Stimulated activated CD8-positive, alpha-beta memory T cell treated with anti-CD3 and anti-CD28 coated beads, Interleukin-7, amount 100 ng/mL, for 48 hours (primary cell): ENCODE results near the gene SMAD3.
A peak's percentile ranks its signal among the peaks of the same experiment; 100 is the strongest.
"Not testable (repeated sequence)": the region's sequence is repeated elsewhere in the genome, so short reads cannot be mapped to it uniquely, and the experiment has no call there.

ENCODE experiments used
- DNase-seq, 2 donors: peaks; one replicate each; pipeline ENCODE4 v3.0.0-alpha.2; 2020; ENCODE audit warnings: low read depth in 1 of 2; ENCODE audit errors: extremely low read depth in 1 of 2

Gene SMAD3

DNA sequence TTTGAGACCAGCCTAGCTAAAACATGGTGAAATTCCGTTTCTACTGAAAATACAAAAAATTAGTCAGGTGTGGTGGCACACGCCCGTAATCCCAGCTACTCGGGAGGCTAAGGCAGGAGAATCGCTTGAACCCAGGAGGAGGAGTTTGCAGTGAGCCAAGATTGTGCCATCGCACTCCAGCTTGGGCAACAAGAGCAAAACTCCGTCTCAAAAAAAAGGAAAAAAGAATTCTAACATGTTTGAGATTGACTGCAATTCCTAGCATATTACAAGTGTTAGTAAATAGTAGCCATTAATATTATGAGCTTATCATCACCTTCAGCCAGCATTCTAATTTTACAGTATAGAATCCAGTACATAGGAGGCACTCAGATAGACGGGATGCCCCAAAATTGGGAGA is 57.9 kb downstream of the SMAD3 start:
- not testable (repeated sequence) for DNase-seq

DNA sequence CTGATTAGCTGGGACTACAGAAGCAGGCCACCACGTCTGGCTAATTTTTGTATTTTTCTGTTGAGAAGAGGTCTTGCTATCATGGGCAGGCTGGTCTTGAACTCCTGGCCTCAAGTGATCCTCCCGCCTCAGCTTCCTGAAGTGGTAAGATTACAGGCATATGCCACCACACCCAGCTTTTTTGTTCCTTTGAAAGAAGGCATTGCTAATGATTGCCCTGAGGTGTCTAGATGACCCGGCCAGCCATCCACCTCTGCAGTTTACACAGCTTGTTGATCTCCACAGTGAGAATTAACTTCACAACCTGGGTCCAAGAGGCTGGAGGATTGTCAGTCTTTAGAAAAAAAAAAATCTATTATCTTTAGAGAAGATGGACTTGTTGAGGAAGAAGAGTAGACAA is 58.7 kb downstream of the SMAD3 start:
- no peak for DNase-seq

DNA sequence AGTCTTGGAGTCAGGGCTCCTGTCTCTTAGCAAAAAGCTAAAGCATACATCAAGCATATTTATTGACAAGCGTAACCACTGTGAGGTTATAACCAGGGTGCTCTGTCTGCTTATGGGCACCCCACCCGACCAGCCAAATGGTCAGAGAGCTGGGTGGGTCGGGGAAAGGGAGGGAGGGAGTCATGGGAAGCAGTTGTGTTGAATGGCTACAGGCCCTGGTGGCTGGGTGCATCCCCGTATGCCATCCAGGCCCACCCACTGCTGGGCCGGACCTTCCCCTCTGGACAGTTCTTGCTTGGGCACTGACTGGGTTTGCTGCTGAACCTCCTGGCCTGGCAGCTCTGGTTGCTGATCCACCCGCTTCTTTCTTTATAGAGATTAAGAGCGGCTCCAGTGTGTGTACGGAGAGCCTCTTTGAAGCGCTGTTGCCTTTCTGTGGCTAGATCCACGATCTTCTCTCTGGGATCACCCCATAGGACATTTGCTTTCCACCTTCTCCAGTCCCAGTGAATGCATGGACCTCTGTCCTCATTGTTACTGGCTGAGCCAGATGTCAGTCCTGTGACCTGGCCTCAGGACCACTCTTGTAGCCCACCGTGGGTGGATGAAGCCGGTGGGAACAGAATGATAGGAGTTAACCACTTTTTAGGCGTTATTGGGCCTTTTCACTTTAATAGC is 59.6 kb downstream of the SMAD3 start:
- no peak for DNase-seq

DNA sequence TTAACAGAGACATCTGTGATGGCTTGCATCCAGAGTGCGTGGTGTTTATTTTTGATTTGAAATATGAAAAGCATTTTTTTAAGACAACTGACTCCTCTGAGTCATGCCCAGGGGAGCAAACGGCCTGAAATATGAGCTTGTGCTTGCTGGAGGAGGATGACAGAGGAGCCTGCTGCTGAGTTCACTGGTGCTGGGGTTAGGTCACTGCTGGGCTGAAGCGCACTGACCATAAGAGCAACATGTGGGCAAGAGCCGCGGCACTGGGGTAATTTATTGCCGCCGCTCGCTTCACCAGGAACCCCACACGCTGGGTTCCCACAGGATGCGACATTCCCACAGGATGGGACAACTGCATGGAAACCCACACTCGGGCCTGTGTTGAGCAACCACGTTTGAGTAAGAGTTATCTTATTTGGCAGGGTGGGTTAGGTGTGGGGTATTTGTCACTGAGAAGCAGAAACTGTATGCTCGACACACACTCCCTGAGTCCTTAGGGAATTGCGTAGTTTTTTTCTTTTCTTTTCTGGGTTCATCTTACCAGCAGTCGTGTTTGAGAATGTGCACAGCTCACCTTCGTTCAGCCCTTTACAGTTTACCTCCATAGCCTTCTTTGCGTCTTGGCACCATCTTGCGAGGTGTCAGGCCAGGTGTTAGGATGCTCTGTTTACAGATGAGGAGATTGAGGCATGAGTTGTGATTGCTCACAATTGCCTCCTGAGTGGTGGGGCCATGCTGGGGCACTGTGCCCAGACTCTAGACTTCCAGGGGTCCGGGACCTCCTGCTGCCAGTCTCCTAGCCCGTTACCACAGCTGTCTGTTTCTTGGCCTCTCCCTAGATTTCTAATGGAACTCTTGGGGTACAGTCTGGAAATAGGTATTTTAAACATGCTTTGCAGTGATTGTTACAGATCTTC is 60.4 kb downstream of the SMAD3 start:
- no peak for DNase-seq

DNA sequence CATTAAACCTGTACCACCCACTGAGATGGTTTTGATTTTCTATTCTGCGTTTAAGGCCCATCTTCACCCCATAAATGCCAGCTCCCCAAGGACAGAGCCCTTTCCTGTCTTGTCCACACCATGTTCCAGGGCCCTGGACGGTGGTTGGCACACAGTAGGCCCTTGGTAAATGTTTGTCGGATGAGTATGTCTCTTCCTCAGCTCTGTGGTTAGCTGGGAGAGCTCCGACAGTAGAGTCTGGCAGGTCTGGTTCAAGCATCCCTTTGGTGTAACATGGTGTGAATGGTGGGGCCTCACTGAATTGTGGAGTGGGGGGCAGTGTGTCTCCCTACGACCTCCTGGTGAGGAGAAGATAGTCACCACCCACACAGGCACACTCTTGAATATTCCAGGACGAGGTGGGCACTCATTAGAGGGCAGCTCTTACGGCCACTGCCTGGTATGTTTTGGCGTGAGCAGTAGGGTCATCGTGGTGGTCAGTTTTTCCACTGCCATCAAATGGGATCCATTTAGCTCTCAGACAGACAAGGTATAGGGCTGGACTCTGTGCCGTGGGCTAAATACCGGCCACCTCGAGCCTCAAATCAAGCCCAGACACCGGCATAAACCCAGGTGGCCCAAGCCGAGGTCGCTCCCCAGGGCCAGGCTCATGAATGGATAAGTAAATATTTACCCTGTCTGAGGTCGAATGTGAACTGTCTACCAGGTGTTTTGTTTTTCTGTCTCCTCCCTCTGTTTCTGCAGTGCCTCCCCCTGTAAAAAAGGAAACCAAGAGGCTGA is 61.3 kb downstream of the SMAD3 start:
- DNase-seq: no peak

DNA sequence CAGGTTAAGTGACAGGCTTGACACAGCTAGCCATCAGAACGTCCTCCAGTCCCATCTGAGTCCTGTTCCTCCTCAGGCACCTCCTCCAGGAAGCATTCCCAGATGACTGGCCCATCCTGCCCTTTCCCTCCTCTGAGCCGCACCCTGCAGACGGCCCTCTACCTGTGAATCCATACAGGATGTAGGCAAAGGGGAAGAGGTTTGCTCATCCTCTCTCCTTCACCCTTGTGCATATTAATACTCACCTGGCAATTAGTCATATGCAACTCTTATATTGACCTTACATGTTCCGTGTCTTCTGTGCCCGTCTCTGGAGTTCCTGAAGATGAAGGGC is 61.9 kb downstream of the SMAD3 start:
- no peak for DNase-seq

DNA sequence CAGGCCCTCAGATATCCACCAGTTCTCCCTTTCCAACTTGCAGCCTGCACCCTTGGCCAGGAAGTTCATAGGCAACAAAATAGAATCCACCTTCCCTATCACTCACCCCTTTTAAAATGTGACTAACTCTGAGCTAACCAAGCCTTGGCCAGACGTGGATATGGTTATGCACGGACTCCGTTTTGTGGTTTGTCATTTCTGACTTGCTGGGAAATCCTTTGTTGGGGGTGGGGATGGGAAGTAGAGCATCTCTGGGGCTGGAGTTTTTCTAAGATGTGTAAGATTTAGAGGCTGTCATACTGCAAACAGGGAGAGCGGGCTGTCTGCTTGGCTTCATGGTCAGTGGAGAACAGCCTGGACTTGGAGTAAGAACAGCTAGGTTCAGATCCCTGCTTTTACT is 62.6 kb downstream of the SMAD3 start:
- no peak for DNase-seq

DNA sequence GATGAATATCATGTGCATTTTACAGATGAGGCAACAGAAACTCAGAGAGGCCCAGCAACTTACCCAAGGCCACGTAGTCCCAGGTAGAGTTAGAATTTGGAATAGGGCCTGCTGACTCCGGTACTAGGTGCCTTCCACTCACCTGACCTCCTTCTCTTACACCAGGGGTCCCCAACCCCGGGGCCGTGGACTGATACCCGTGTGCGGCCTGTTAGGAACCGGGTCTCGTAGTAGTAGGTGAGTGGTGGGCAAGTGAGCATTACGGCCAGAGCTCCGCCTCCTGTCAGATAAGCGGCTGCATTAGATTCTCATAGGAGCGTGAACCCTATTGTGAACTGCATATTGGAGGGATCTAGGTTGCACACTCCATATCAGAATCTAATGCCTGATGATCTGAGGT is 64.8 kb downstream of the SMAD3 start:
- no peak for DNase-seq

DNA sequence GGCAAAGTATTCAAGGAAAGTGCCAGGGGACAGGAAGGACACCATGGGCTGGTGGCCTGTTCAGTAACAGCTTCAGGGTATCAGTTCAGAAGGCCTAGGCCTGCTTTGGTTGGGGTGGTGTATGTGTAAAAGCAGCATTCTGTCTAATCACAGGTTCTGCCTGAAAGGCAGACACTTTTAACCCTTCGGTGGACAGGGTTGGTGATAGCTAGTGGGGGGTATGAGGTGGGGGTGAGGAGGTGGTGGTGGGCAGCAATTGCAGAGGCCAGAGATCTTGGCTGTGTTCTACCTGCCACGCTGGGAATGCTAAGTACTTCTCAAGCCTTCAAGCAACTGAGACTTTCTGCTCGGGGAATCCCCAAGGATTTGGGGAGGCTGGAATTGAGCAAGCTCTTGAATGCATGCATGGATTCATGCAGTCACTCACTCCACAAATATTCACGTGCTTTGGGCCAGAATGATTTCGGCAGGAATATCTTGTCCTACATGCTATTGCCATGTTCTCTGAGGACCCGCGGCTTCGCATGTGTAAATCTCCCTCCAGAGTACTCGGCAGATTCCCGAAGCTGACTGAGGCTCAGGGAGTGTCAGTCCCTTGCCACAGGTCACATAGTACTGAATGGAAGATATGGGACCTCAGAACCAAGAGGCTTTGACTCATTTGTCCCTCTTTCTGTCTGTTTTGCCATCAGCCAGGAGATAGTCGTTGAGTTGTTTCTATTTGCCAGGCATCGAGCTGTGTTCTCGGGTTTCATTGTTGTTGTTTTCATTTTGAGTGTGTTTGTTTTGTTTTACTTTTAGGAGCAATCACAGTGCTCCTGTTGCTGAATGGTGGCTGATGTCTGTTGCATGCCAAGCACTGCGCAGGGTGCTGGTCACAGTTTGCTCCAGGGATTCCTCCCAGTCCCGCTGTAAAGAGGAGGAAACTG is 65.5 kb downstream of the SMAD3 start:
- DNase-seq: no peak

DNA sequence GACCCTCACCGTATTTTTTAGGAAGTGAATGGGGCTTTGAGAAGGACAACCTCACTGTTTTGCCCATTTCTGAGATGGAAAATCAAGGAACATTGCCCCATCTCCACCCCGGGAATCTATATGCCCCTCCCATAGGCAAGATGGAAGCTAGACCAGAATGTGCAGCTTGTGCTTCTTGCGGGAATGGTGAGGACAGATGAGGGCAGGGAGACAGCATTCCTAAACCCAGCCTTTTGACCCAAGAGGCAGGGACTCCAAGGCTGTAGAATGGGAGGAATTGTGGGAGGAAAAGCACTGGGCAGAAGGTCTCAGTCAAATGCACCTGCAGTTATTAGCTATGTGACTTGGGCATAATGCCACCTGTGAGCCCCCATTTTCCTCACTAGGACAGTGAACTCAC is 66.9 kb downstream of the SMAD3 start:
- DNase-seq: no peak

DNA sequence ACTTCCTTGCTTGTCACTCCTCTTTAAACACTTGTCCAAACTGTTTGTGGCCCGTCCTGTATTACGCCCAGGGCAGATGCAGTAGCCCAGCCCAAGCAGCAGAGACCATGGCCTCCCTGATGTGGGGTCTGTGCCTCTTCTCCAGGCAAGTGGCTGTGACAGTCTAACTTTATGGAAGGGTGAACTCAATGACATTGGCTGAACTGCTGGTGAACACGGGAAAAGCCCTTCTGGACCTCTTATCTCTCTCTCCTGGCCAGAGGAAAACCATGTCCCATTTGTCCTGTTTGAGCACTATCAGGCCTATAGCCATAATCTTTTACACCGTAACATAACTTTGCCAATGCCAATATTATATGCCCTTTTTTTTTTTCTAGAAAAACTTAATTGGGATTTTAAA is 67.6 kb downstream of the SMAD3 start:
- no peak for DNase-seq

DNA sequence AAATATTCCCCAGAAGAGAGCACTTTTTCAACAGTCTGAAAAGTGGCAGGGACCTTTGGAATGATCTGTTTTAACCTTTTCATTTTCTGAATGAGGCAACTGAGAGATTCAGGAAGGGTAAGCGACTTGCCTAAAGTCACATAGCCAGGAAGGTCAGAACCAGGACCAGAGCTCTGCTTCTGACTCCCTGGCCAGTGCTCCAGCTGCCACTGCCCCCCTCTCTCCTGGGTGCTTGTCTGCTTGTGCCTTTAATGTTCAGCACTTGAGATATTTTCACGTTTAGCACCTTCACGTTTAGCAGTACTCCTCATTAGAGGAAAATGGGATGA is 68.3 kb downstream of the SMAD3 start:
- DNase-seq: no peak

DNA sequence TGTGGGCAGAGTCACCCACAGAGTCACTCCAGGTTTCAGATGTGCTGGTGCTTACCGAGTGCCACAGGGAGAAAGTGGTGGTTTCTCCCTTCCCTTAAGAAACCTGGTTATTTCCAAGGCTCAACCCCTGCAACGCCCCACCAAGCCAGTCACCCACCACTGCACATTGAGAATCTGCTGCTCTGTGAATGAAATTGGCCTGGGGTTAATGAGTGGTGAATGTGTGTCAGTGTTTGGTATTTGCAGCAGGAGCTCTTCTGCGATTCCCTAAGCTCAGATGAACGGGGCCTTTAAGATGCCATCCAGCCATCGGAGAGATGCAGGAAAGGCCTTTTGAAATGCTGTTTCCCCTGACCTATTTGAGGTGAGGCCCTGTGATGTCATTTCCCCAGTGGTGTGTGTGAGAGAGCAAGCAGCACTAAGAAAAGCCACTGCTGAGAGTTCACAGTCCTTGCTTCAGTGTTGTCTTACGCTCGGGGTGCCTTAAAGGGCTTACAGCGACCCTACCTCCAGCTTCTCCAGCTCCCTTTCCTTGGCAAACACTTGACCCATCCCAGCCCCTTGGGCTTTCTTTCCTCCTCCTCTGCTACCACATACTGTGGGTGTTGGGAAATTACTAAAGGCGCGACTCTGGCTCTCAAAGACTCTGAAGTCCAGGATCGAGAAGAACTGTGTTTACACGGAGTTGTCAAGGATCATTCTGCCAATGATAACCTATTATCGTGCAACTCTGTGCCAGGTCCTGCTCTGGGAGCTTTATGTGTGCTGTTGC is 68.9 kb downstream of the SMAD3 start:
- DNase-seq: peak; percentile 26 to 53

DNA sequence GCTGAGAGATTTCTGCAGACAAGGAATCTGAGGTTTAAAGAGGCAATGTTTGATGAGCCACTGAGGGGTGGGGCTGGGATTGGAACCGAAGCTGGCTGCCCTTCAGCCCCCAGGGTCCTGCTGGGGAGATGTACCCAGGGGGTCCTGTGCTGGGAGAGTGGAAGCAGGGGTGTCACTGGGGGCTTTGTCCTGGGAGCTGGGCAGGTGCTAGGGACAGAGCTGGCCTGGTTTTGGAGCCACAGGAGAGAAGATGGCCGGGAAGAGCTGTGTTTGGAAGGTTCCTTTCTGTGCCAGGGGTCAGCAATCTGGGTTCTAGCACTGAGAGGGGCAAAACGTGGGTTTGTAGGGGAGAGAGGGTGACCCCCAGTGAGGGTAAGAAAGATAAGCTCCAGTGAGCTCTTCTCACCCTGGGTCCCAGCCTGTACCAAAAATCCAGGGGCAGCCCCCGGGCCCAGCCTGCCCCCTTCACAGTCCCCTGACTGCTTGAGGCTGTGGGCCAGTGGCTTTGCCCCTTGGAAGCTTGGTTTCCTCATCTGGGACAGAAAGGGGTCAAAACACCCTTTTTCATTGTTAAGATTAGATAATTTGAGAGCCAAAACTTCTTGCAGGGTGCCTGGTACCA is 69.6 kb downstream of the SMAD3 start:
- DNase-seq: no peak

DNA sequence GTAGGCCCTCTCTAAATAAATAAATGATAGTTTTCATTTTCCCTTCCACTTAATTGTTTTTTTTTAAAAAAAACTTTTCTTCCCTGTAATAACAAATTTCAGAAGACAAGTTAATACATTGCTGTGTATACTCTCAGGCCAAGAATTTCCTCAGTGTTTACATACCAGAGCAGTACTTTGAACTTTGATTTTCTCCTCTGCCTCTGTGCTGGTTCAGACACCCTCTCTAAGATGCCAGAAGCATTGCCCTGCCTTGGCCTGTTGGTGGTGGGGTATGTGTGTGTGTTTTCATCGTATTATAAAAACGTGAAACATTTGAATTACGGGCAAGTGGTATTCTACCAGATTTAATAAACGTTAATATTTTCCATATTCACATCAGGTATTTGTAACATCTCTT is 70.1 kb downstream of the SMAD3 start:
- no peak for DNase-seq

DNA sequence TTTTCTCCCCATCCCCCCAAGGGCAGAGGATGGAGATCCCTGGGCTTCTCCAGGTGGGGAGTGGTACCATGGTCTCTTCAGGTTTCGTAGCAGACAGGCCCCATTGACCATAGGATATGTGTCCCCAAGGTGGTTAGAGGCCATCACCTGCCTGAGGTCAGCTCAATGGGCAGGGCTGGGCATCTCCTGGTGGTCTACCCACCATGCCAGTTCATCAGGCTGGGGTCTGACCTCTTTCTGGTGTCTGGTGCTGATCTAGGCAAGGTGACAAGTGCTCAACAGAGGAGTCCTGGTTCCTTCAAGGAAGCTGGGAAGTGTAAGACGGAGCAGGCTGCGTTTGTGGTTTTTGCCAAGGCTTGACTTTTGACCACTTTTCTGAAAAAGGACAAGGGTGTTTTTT is 71.4 kb downstream of the SMAD3 start:
- no peak for DNase-seq

DNA sequence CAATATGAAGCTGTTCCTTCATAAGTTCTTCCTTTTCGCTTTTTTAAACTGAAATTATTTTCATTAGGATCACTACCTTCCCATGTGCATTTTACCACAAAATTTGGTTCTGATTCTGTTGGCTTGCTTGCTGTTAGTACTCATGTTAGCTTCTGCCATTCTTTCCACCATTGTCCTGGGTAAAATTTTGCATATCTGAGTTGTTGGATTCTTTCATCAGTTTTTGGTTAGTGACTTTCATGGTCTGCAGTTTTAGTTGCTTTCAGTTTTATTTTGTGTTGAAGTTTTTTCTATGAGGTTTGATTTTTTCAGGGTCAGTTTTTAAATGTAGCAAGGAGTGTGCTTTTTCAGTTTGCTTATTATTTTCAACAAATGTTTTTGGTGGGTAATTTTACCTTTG is 71.9 kb downstream of the SMAD3 start:
- no peak for DNase-seq

DNA sequence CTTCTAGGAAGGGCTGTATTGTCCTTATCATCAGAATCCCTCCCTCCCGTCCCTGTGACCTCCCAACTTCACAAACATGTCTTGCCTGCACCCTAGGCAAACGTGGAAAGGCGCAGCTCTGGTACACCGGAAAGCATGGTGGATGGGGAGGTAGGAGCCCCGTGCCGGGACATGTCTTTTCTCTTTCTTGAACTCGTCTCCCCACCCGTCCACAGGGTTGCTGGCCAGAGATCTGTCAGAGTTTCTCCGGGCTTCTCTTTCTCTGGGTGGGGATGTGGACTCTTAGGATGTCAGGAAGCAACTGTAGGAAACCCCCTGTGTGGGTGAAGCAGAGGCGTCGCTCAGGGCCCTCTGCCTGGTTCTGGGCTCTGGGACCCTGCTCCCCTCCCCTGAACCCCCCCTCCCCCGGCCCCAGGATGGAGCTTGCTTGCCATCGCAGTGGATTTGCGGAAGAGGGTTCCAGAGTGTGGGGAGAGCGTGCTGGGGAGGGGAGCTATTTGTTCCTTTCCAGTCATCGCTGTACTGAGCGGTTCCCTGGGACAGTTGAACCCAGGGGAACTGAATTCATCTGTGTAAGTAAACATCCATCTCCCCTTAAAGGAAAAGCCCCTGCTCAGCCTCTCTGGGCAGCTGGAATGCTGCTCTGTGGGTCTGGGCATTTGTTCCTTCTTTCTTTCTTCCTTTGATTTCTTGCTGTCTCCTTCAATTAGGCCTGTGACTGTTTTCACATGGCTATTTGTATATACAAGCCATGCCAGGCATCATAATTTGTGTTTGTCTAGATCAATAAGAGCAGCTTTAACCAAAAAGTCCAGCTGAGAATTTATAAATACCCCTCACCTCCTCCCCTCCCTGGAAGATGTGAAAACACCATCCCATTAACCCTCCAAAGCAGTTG is 72.8 kb downstream of the SMAD3 start:
- no peak for DNase-seq
